VCaP (cell line): ENCODE data around the gene GSK3A.

Source experiments
- H3K27ac ChIP-seq: fragments of 450-650 bp; 2 replicates; pipeline ENCODE4 v1.5.1; 2017
- TF ChIP-seq, protein P1 (sequence below): fragments of 450-650 bp; conservative IDR thresholded peaks from 2 replicates; pipeline ENCODE4 v1.5.1; 2017; ENCODE audit warnings: mild to moderate bottlenecking, moderate library complexity

GSK3A gene

DNA sequence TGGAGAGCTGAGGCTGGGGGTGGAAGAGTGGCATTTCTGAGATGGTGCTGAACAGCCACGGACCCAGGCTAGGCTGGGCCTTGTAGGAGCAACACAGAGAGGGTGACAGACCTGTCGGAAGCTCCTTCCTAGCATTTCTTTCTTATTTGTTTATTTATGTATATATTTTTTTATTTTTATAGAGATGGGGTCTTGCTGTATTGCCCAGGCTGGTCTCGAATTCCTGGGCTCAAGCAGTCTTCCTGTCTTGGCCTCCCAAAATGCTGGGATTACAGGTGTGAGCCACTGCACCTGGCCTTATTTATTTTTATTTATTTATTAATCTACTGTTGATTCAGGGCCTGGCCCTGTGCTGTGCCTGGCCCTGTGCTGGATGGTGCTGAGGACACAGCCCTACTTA, 33.1 kb upstream of the GSK3A start:
- TF ChIP-seq, protein P1, sequence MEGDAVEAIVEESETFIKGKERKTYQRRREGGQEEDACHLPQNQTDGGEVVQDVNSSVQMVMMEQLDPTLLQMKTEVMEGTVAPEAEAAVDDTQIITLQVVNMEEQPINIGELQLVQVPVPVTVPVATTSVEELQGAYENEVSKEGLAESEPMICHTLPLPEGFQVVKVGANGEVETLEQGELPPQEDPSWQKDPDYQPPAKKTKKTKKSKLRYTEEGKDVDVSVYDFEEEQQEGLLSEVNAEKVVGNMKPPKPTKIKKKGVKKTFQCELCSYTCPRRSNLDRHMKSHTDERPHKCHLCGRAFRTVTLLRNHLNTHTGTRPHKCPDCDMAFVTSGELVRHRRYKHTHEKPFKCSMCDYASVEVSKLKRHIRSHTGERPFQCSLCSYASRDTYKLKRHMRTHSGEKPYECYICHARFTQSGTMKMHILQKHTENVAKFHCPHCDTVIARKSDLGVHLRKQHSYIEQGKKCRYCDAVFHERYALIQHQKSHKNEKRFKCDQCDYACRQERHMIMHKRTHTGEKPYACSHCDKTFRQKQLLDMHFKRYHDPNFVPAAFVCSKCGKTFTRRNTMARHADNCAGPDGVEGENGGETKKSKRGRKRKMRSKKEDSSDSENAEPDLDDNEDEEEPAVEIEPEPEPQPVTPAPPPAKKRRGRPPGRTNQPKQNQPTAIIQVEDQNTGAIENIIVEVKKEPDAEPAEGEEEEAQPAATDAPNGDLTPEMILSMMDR = no peak
- H3K27ac ChIP-seq = no peak overlapping the region

DNA sequence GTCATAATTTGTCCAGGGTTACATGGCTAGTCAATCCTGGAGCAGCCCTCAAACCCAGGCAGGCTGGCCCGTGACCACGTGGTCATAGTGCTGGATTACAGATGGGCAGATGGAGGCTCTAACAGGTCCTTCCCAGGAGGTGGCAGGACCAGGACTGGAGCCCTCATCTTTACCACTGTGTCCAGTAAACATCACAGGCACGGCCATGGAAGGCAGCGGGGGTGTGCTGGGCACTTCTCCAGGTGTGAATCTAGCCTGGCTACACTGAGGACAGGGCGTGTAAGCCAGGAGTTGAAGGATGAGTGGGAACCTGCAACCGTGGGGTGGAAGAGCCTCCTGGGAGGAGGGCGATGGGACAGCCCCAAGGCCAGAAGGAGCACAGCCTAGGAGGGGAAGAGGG, 32.7 kb upstream of the GSK3A start:
- TF ChIP-seq, protein P1 = no peak
- H3K27ac ChIP-seq = no peak overlapping the region

DNA sequence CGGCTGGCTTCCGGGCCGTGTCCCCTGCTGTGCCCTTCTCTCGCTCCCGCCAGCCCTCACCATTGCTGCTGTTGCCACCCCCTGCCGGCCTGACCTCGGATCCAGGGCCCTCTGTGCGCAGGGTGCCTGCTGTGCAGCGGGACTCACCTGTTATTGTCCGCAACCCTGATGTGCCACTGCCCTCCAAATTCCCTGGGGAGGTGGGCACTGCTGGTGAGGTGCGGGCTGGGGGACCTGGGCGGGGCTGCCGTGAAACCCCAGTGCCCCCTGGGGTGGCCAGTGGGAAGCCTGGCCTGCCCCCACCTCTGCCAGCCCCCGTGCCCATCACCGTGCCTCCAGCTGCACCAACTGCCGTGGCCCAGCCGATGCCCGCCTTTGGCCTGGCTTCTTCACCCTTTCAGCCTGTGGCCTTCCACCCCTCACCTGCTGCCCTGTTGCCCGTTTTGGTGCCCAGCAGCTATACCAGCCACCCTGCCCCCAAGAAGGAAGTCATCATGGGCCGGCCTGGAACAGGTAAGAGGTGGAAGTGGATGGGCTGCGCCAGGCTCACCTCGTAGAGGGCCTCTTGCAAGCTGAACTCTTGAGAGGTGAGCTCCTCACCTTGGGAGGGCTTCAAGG, 31.8 kb upstream of the GSK3A start:
- no peak overlapping the region for H3K27ac ChIP-seq
- TF ChIP-seq, protein P1 = no peak

DNA sequence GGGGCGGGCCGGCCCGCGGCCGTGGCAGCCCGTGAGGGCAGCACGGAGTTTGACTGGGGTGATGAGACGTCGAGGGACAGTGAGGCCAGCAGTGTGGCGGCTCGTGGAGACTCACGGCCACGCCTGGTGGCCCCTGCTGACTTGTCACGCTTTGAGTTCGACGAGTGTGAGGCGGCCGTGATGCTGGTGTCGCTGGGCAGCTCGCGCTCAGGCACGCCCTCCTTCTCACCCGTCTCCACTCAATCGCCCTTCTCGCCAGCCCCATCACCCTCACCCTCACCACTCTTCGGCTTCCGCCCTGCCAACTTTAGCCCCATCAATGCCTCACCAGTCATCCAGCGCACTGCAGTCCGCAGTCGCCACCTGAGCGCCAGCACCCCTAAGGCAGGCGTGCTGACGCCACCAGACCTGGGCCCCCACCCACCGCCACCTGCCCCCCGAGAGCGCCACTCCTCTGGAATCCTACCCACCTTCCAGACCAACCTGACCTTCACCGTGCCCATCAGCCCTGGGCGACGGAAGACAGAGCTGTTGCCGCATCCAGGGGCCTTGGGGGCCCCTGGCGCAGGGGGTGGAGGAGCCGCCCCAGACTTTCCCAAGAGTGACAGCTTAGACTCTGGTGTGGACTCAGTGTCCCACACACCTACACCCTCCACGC, 31.1 kb upstream of the GSK3A start:
- no peak overlapping the region for H3K27ac ChIP-seq
- TF ChIP-seq, protein P1 = no peak

DNA sequence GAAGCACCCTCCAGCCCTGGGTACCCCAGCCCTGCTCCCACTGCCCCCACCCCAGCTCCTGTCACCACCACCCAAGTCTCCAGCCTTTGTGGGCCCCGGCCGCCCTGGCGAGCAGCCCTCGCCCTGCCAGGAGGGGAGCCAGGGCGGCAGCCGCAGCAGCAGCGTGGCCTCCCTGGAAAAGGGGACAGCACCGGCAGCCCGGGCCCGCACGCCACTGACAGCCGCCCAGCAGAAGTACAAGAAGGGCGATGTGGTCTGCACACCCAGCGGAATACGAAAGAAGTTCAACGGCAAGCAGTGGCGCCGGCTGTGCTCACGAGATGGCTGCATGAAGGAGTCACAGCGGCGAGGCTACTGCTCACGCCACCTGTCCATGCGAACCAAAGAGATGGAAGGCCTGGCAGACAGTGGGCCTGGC, 30.6 kb upstream of the GSK3A start:
- H3K27ac ChIP-seq = no peak overlapping the region
- TF ChIP-seq, protein P1 = no peak

DNA sequence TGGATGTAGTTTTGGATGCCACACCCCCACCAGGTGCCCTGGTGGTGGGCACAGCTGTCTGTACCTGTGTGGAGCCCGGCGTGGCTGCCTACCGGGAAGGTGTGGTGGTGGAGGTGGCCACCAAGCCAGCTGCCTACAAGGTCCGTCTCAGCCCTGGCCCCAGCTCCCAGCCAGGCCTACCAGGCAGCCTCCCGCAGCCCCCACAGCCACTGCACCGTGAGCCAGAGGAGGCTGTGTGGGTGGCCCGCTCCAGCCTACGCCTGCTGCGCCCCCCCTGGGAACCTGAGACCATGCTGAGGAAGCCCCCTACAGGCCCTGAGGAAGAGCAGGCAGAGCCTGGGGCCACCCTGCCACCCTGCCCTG, 30.1 kb upstream of the GSK3A start:
- TF ChIP-seq, protein P1 = no peak

DNA sequence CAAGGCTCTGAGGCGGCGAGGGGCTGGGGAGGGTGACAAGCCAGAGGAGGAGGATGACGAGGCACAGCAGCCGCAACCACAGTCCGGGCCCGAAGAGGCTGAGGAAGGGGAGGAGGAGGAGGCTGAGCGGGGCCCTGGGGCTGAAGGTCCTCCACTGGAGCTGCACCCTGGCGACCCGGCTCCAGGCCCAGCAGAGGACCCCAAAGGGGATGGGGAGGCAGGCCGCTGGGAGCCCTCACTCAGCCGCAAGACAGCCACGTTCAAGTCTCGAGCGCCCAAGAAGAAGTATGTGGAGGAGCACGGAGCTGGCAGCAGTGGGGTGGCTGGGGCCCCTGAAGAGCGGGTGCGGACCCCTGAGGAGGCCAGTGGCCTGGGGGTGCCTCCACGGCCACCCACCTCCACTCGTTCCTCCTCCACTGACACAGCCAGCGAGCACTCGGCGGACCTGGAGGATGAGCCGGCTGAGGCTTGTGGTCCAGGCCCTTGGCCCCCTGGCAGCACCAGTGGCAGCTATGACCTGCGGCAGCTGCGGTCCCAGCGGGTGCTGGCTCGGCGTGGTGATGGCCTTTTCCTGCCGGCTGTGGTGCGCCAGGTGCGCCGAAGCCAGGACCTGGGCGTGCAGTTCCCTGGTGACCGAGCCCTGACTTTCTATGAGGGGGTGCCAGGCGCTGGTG, 29.6 kb upstream of the GSK3A start:
- TF ChIP-seq, protein P1 = no peak
- H3K27ac ChIP-seq = no peak overlapping the region; the same call in 1 of the 2 replicates

More for the DNA sequence above, 30.1 kb upstream of the GSK3A start:
- no peak overlapping the region for H3K27ac ChIP-seq
